HG03565 (cell line): Measurements from ENCODE around the gene MRPS14.
"Not testable (repeated sequence)": the region's sequence is repeated elsewhere in the genome, so short reads cannot be mapped to it uniquely, and the experiment has no call there.

Source experiments
- ATAC-seq: cut with Tn5 transposase; IDR thresholded peaks from one replicate; pipeline ENCODE4 v1.9.1; 2021; ENCODE audit warnings: mild to moderate bottlenecking, moderate library complexity; ENCODE audit not compliant: unreplicated experiment

The MRPS14 gene

GRCh38 chr1:175024773-175025172 lies 1.5 kb upstream of the MRPS14 start:
- no peak for ATAC-seq

DNA sequence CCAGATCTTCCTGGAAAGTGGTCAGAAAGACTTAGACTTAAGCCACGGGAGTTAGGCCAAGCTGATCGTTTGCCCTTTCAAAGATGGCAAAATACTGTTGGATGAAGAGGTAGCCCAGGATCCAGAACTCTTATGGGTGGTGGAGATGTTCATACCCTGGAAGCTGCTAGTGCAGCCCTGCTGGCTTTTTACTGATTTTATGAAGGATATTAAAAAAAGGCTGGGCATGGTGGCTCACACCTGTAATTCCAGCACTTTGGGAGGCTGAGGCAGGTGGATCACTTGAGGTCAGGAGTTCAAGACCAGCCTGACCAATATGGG lies 657 bp upstream of the MRPS14 start:
- ATAC-seq, result not testable (repeated sequence)

DNA sequence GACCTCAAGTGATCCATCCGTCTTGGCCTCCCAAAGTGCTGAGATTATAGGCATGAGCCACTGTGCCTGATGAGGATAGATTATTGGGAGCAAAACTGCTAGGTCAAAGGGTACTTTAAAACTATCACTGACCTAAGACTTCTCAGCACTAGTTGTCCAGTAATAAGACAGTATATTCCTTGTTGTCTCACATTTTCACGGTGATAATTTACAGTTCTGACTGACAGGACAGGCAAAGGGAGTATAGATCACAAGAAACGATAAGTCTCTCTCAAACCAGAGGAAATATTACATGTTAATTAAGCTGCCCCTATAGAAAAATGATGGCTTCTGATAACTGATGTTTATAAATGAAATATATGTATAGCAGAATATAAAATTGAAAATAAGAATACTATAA lies 3.7 kb downstream of the MRPS14 start:
- ATAC-seq, result no peak

- no peak for ATAC-seq
These were observed 8.0 kb downstream of the MRPS14 start for GRCh38 chr1:175015243-175015642.

DNA sequence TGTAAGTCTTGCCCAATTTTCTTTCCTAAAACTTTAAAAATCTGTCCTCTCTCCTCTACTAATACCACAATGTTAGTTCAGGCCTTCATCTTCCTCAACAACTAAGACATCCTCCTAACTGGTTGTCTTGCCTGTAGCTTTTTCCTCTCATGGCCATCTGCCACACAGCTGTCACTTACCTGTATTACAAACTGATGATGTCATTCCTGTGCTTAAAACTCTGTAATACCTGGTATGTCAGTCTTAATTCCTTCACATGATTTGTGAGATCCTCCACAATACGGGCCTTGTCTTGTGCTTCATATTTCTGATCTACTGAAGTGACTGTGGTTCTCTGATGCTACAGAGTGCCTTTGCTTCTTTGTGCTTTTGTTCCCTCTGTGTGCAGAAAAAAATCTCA lies 9.8 kb downstream of the MRPS14 start:
- no peak for ATAC-seq

DNA sequence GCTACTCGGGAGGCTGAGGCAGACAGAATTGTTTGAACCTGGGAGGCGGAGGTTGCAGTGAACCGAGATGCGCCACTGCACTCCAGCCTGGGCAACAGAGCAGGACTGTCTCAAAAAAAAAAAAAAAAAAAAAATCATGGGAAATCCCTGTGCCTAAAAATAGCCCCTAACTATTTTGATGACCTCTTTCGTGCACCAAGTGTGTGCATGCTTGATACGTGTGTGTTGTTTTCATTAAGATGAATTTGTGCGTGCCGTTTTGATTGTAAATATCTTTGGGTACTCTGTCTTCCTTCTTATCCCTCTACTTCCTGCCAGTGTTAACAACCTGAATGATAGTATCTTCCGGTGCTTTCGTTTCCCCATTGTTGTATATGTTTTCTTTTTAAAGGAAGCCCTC lies 13.7 kb downstream of the MRPS14 start:
- ATAC-seq, result no peak

GRCh38 chr1:175005085-175005783 lies 18.0 kb downstream of the MRPS14 start:
- ATAC-seq, result no peak

- no peak for ATAC-seq
These were observed 19.7 kb downstream of the MRPS14 start for GRCh38 chr1:175003521-175003920.

GRCh38 chr1:175002910-175003517 lies 20.2 kb downstream of the MRPS14 start:
- ATAC-seq, result no peak

DNA sequence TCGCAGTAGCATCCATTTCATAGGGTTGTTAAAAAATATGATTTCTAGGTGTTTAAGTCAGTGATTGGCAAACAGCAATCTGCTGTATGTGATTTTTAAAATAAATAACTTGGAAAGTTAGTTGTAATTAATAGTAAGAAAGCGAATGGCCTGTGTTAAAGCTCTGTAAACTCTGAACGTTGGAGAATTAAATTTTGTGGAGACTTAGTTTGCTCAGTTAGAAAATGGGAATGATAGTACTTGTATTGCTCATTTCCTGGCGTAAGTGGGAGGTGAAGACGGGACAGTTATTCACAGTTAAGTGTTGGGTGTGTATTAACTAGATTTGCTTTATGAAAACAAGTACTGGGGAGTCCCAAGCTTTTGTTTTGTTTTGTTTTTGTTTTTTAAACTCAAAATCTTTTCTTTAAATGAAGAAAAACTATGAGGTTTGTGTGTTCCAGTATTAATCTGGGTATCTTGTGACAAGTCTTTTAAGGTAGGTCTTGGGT lies 22.5 kb downstream of the MRPS14 start:
- no peak for ATAC-seq

DNA sequence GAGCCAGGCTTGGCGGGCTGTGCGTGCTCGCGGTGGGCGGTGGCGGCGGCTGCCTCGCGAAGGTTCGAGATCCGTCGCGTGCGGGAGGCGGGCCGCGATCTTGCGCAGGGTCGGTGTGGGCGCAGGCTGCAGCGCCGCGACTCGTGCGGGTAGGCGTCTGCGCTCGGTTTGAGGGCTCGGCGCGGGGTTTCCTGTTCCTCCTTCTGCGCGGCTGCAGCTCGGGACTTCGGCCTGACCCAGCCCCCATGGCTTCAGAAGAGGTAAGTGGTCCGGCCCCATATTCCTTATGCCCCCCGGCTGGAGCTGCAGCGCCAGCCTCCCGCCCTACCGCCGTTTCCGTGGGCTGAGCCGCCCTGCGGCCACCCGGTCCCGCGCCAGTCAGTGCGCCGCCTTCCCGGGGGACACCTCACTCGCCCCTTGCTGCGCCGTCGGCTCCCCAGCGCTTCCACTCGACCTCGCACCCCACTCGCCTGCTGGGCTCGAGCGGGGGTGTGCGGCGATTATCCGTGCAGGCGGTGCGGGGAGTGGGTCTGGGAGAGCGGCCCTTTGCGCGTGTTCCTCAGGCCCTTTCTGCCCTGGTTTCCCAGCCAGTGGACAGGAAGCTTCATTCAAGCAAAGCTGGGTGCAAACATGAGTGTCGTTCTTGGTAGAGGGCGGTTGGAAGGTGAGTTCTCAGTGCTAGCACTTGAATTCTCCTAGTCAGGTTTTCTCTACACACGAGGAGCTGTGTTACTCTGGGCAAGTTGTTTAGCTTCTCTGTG lies 23.1 kb downstream of the MRPS14 start, which contains the start of gene CACYBP:
Gene CACYBP (plus strand): TSS at position 12 of the 761 bp plus-strand sequence. CDS start 234 bp downstream, at position 246.
- ATAC-seq, result no peak

DNA sequence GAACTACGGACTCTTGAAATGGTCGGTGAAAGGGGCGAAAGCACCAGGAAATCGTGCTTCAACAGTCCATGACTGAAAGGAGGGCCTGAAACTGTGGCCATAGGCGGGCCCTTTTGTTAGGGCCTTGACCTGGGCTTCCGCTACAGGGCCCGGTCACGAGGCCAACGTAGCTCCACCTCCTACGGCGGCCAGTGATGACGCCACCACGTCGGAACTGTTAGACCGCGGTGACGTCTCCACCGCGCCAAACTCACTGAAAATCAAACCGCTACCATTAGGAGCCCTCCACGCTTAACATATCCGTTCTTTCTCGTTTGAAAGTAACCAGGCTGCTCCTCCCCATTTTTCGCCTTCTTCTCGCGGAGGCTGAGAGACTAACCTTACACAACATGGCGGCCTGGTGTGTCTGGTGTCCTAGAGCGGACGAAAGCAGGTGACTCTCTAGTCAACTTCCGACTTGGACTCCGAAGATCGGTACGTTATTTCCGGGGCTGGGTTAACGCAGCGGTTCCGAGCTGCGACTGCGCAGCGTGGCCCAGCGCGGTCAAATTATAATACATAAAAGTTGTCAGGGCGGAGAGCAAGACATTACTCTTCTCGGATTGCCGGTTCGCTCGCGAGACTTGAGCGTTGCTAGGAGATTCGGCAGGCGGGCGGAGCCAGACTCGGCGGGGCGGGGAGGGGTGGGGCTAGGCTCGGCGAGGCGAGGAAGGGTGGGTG lies 23.8 kb downstream of the MRPS14 start:
- peak; percentile 74 for ATAC-seq

DNA sequence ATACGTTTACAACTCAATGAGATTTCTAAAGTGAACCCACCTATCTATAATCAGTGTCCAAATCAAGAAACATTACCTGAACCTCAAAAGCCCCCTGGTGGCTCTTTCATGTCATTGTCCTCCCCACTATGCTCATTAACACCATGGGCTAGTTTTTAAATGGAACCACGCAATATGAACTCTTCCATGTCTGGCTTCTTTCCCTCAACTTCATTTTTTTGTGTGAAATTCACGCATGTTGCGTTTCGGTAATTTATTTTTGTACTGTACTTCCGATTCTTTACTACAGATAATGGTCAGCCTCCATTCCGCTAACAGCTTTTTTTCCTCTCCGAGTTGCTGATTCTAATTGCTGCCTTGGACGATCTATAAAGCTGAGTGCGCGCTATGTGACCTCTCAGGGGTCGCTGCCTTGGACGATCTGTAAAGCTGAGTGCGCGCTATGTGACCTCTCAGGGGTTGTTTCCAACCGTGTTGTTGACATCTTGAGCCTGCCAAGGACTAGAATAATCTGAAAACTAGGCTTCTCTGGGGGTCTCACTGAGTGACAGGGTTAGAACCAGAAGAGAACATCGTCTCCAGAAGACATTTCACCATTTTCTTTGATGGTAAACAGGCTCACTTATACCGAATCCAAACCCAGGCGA lies 24.5 kb downstream of the MRPS14 start:
- ATAC-seq, result no peak

DNA sequence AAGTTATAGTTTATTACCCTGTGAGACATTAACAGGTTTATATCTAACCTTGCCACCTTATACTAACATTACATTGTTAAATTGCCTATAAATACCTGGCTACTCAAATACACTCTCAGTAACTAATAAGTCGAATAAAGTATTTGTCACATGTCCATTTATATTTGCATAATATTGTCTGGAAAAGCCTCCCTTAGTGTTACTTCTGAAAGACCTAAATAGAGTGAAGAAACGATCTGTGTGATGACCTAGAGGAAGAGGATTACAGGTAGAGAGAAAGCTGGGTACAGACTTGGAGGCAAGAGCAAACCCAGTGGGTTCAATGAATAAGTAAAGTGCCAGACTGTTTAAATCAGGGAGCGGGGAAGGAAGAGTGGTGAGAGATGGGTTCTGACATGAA lies 26.2 kb downstream of the MRPS14 start:
- no peak for ATAC-seq

- ATAC-seq, result no peak
These were observed 26.7 kb downstream of the MRPS14 start for GRCh38 chr1:174996476-174996875.

GRCh38 chr1:174995916-174996315 lies 27.3 kb downstream of the MRPS14 start:
- no peak for ATAC-seq

DNA sequence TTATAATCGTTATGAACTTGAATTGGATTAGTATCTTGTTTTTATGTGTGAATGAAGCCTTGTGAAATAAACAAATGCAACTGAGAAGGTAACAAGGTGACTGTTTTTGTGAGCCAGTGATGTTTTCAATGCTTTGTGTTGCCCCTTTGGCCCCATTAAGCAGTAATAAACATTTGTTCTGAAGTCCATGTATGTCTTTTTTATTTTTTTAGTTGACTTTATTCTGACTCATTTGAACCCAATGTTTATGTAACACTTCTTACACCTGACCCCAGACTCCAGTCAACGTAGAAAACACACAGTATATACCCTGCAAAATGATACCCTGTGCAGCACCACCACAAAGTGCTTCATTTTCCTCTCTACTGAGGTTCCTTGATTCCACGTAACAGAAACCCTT lies 28.1 kb downstream of the MRPS14 start:
- no peak for ATAC-seq

DNA sequence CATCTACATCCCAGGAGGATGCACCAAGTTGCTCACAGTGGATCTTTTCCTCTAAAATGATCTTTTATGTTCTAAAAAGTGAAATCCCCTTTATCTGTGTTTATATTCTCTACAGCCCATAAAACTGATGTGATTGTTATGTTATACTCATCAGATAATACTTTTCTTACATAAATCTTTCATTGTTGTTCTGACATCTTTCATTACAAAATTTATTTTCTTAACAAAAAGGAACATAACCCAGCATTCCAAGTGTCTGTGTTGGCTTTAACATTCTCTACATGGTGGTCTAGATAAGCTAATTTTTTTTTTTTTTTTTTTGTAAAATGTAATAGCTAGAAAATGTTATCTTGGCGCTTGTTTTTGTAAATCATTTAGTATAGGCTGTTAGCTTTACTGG lies 31.8 kb downstream of the MRPS14 start:
- ATAC-seq, result no peak

DNA sequence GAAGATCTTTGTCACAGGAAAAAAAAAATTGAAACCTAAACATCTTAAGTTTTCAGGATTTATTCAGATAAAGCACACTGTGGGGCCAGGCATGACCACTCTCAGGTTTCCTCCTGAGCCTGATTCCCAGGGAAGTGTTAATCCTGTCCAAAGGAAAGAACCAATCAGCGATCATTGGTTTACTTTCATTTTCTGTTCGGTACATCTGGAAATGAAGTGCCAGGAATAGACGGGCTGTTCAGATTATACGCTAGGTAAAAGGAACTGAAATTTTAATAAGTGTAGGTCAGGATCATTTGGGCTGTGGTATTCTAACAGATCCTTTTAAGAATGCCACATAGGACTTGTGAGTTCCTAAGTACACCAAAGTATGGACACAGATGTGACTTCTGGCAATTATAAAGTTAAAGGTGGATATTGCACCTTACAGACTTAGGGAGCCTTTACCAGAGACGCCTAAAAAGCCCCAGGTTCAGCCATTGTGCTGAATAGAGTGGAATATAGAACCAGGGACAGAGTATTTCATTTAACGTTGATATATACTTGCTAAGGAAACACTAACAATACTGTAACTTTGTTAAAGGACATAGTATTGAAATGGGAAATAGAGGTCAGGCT lies 32.7 kb downstream of the MRPS14 start:
- ATAC-seq, result no peak

- no peak for ATAC-seq
These were observed 33.5 kb downstream of the MRPS14 start for GRCh38 chr1:174989536-174990220.
